Hepatocyte (in vitro differentiated cells): ENCODE results near the gene MED15. TPM values are rescaled to one million over a fixed set of nuclear protein-coding genes. Genes with fewer than 3 reads are reported as not detected.

Experiments used
- DNase-seq: peaks from one replicate; pipeline ENCODE4 v3.0.0-alpha.2; 2016; ENCODE audit warnings: low spot score
- H2AFZ ChIP-seq: fragments of 200-600 bp; sonication (generic); 2 replicates; pipeline ENCODE4 v1.6.0; 2016; ENCODE audit warnings: antibody characterized with exemption, mild to moderate bottlenecking
- H3K27ac ChIP-seq: fragments of 200-600 bp; sonication (generic); 2 replicates; pipeline ENCODE4 v1.5.1; 2016; ENCODE audit warnings: mild to moderate bottlenecking
- H3K27me3 ChIP-seq: fragments of 200-600 bp; sonication (generic); 2 replicates; pipeline ENCODE4 v1.6.1; 2016
- H3K36me3 ChIP-seq: fragments of 200-600 bp; sonication (generic); replicated peaks from 2 replicates; pipeline ENCODE4 v1.5.1; 2016; ENCODE audit warnings: low read depth; ENCODE audit not compliant: insufficient read depth
- H3K4me1 ChIP-seq: fragments of 200-600 bp; sonication (generic); 2 replicates; pipeline ENCODE4 v1.5.1; 2016; ENCODE audit warnings: mild to moderate bottlenecking, moderate library complexity; ENCODE audit not compliant: insufficient read depth
- H3K4me2 ChIP-seq: fragments of 200-600 bp; sonication (generic); 2 replicates; pipeline ENCODE4 v1.6.0; 2016
- H3K4me3 ChIP-seq: fragments of 200-600 bp; sonication (generic); 2 replicates; pipeline ENCODE4 v1.5.1; 2016; ENCODE audit warnings: mild to moderate bottlenecking
- H3K79me2 ChIP-seq: fragments of 200-600 bp; sonication (generic); 2 replicates; pipeline ENCODE4 v1.6.0; 2017; ENCODE audit warnings: mild to moderate bottlenecking
- H3K9me2 ChIP-seq: fragments of 200-600 bp; sonication (generic); replicated peaks from 2 replicates; pipeline ENCODE4 v1.6.0; 2017; ENCODE audit warnings: mild to moderate bottlenecking; ENCODE audit not compliant: insufficient read depth
- H3K9me3 ChIP-seq: fragments of 200-600 bp; sonication (generic); 2 replicates; pipeline ENCODE4 v1.5.1; 2016; ENCODE audit warnings: low read depth, mild to moderate bottlenecking
- H4K20me1 ChIP-seq: fragments of 200-600 bp; sonication (generic); 2 replicates; pipeline ENCODE4 v1.6.0; 2016; ENCODE audit warnings: mild to moderate bottlenecking; ENCODE audit not compliant: insufficient read depth, poor library complexity, severe bottlenecking
- EZH2 ChIP-seq: fragments of 200-600 bp; sonication (generic); IDR thresholded peaks from 2 replicates; pipeline ENCODE4 v1.6.1; 2016; ENCODE audit warnings: antibody characterized with exemption, mild to moderate bottlenecking, borderline replicate concordance
- EZH2phosphoT487 ChIP-seq: fragments of 200-600 bp; sonication (generic); IDR thresholded peaks from one replicate; pipeline ENCODE4 v1.6.1; 2018; ENCODE audit warnings: antibody characterized with exemption, mild to moderate bottlenecking, low read depth, moderate library complexity; ENCODE audit not compliant: unreplicated experiment, severe bottlenecking
- WGBS: methylation state at CpG from one replicate; pipeline ENCODE4 v1.1.6; 2016; ENCODE audit warnings: low lambda C conversion rate; ENCODE audit errors: missing lambda C conversion rate; 5-methylcytosine and 5-hydroxymethylcytosine counted together
- polyA plus RNA-seq: library from polyadenylated mRNA; unstranded; fragments of >200 nt; fragmentation: Nextera tagmentation; extraction: Ambion mirVana; gene quantifications from 2 replicates; pipeline ENCODE4 v1.2.1, GENCODE V29; 2016
- total RNA-seq: library from RNA; depleted of rRNA; stranded (reverse); fragments of >200 nt; gene quantifications from 2 replicates; pipeline ENCODE4 v1.2.3, GENCODE V29; 2014
- TF ChIP-seq, protein P1 (sequence below): fragments of 200-600 bp; sonication (generic); IDR thresholded peaks from 2 replicates; pipeline ENCODE4 v1.5.1; 2016; ENCODE audit warnings: antibody characterized with exemption, mild to moderate bottlenecking; ENCODE audit not compliant: poor library complexity

Gene MED15
- total and polyA plus RNA-seq, 2 experiments from 2014 or later, result 31.5 to 53.1 TPM

DNA sequence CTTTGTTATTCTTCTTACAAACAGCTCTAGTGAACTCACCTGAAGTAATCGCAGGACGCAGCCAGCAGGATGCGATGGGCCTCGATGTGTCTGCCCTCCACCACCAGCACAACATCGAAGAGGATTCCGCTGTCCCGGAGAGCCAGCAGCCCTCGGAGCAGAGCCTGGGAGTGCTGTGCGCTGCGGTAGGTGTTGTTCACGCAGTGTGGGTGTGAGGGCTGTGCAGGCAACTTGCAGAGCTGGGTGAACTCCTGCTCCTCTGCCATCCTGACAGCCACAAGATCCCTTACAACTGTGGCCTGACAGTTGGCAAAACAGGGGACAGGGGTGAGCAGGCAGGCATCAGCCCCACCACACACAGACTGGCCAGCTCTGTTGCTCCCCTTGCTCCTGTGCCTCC, 18.5 kb upstream of the MED15 start:
- H4K20me1 ChIP-seq, result peaks cover 27% of the 10 kb centered on the region
- H3K4me2 ChIP-seq, result no peak overlapping the region
- H3K27me3 ChIP-seq, result no peaks in the 10 kb centered on the region
- DNase-seq, result no peak
- H3K36me3 ChIP-seq, result no peaks in the 10 kb centered on the region
- TF ChIP-seq EZH2, result no peak
- no peak for TF ChIP-seq EZH2phosphoT487
- TF ChIP-seq, protein P1, sequence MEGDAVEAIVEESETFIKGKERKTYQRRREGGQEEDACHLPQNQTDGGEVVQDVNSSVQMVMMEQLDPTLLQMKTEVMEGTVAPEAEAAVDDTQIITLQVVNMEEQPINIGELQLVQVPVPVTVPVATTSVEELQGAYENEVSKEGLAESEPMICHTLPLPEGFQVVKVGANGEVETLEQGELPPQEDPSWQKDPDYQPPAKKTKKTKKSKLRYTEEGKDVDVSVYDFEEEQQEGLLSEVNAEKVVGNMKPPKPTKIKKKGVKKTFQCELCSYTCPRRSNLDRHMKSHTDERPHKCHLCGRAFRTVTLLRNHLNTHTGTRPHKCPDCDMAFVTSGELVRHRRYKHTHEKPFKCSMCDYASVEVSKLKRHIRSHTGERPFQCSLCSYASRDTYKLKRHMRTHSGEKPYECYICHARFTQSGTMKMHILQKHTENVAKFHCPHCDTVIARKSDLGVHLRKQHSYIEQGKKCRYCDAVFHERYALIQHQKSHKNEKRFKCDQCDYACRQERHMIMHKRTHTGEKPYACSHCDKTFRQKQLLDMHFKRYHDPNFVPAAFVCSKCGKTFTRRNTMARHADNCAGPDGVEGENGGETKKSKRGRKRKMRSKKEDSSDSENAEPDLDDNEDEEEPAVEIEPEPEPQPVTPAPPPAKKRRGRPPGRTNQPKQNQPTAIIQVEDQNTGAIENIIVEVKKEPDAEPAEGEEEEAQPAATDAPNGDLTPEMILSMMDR, result no peak
- no peak overlapping the region for H3K4me3 ChIP-seq
- H3K27ac ChIP-seq, result no peak overlapping the region
- H3K79me2 ChIP-seq, result peaks cover 69% of the 10 kb centered on the region
- no peaks in the 10 kb centered on the region for H3K9me3 ChIP-seq
- H2AFZ ChIP-seq, result no peak overlapping the region
- WGBS, result 89% methylated on average over 11 of the region's 11 CpGs
- H3K4me1 ChIP-seq, result peaks cover 4% of the 10 kb centered on the region
- no peaks in the 10 kb centered on the region for H3K9me2 ChIP-seq

DNA sequence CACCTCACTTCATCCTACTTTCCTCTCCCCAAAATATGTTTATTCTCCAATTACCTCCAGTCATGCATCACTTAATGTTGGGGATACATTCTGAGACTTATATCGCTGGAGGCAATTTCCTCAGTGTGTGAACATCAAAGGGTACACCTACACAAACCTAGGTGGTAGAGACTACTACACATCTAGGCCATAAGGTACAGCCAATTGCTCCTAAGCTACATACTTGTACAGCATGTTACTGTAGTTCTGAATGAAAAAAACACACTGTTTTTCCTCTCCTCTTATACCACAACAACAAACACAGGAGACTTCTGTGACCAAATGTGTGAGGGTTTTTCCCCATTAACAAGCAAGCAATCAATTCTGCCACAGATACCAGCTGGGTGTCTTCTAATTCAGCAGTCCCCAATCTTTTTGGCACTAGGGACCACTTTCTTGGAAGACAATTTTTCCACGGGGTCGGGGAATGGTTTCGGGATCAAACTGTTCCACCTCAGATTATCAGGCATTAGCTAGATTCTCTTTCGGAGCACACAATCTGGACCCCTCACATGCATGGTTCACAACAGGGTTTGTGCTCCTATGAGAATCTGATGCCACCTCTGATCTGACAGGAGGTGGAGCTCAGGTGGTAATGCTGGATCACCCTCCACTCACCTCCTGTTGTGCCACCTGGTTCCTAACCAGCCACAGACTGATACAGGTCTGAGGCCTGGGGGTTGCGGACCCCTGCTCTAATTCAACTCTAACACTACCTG, 17.0 kb upstream of the MED15 start:
- Histone ChIP-seq H3K27ac (no peak overlapping the region), H3K36me3 (no peaks in the 10 kb centered on the region), H3K27me3 (no peaks in the 10 kb centered on the region), H3K4me2 (no peak overlapping the region), H3K4me1 (peaks cover 11% of the 10 kb centered on the region), H3K79me2 (peaks cover 76% of the 10 kb centered on the region), H3K4me3 (no peak overlapping the region), H4K20me1 (peaks cover 27% of the 10 kb centered on the region), H2AFZ (no peak overlapping the region), H3K9me2 (no peaks in the 10 kb centered on the region), H3K9me3 (no peaks in the 10 kb centered on the region)
- no peak for DNase-seq
- 93% methylated on average over 6 of the region's 6 CpGs for WGBS
- TF ChIP-seq EZH2 (no peak), EZH2phosphoT487 (no peak)
- TF ChIP-seq, protein P1, result no peak

DNA sequence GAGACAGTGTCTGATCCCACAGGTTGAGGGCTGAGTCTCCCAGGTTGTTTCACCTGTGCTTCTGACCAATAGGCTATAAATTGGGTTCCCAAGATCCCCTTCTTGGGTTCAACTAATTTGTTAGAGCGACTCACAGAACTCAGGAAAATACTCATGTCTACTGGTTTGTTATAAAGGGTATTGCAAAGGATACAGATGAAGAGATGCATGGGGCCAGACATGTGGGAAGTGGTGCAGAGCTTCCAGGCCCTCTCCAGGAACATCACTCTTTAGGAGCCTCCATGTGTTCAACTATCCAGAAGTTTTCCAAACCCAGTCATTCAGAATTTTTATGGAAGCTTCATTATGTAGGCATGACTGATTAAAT, 16.5 kb upstream of the MED15 start:
- H4K20me1 ChIP-seq, result peaks cover 27% of the 10 kb centered on the region
- TF ChIP-seq, protein P1, result no peak
- TF ChIP-seq EZH2 (no peak), EZH2phosphoT487 (no peak)

More for the DNA sequence above, 16.5 kb upstream of the MED15 start:
- Histone ChIP-seq H3K4me2 (no peak overlapping the region), H3K27ac (no peak overlapping the region), H3K9me2 (no peaks in the 10 kb centered on the region), H3K4me3 (no peak overlapping the region), H3K27me3 (no peaks in the 10 kb centered on the region), H3K79me2 (peaks cover 76% of the 10 kb centered on the region), H2AFZ (no peak overlapping the region), H3K36me3 (no peaks in the 10 kb centered on the region), H3K4me1 (peaks cover 11% of the 10 kb centered on the region), H3K9me3 (no peaks in the 10 kb centered on the region)
- WGBS, result 100% methylated on average over 1 of the region's 1 CpG
- DNase-seq, result no peak
